Spleen (tissue), 11 donors: ENCODE measurements around the gene PTP4A1. TPM values are rescaled to one million over a fixed set of nuclear protein-coding genes. Genes with fewer than 3 reads are reported as not detected.

Experiments used
- DNase-seq: peaks from one replicate; pipeline ENCODE4 v3.0.0-alpha.2; 2020
- H3K27ac ChIP-seq, 8 donors: fragments of 200-600 bp; sonication (generic) in 7 of 8; 1 replicate in 4 of 8; 2 replicates in 4 of 8; pipeline versions ENCODE4 v1.5.0 to v1.8.0; 2016 to 2021; ENCODE audit warnings: inconsistent platforms in 4 of 8, mild to moderate bottlenecking in 4 of 8, moderate library complexity in 1 of 8
- H3K27me3 ChIP-seq, 7 donors: fragments of 200-600 bp; sonication (generic) in 6 of 7; replicated peaks in 1 of 7; 1 replicate in 4 of 7; 2 replicates in 3 of 7; pipeline versions ENCODE4 v1.5.0 to v1.8.0; 2016 to 2021; ENCODE audit warnings: inconsistent platforms in 3 of 7, mild to moderate bottlenecking in 1 of 7
- H3K36me3 ChIP-seq, 6 donors: fragments of 200-600 bp; sonication (generic) in 5 of 6; 1 replicate in 4 of 6; 2 replicates in 2 of 6; pipeline versions ENCODE4 v1.5.0 to v1.8.0; 2016 to 2021; ENCODE audit warnings: inconsistent platforms in 2 of 6
- H3K4me1 ChIP-seq, 6 donors: fragments of 200-600 bp; sonication (generic) in 5 of 6; 1 replicate in 3 of 6; 2 replicates in 3 of 6; pipeline versions ENCODE4 v1.5.0 to v1.8.0; 2016 to 2021; ENCODE audit warnings: inconsistent platforms in 3 of 6
- H3K4me3 ChIP-seq, 8 donors: fragments of 200-600 bp; sonication (generic) in 7 of 8; 1 replicate in 4 of 8; 2 replicates in 4 of 8; pipeline versions ENCODE4 v1.5.0 to v1.8.0; 2016 to 2021; ENCODE audit warnings: inconsistent platforms in 4 of 8, mild to moderate bottlenecking in 4 of 8, moderate library complexity in 2 of 8
- H3K9me3 ChIP-seq, 8 donors: fragments of 200-600 bp; sonication (generic) in 7 of 8; 1 replicate in 4 of 8; 2 replicates in 4 of 8; pipeline versions ENCODE4 v1.5.0 to v1.8.0; 2016 to 2021; ENCODE audit warnings: inconsistent platforms in 4 of 8
- CTCF ChIP-seq, 11 experiments: fragments of 200-600 bp in 7 of 11; fragments of 450-650 bp in 4 of 11; sonication (generic) in 4 of 11; IDR thresholded peaks in 8 of 11; conservative IDR thresholded peaks in 3 of 11; 1 replicate in 7 of 11; 2 replicates in 4 of 11; pipeline versions ENCODE4 v1.4.0 to v1.8.0; 2016 to 2021; ENCODE audit warnings: antibody characterized with exemption in 11 of 11, inconsistent platforms in 4 of 11, mild to moderate bottlenecking in 1 of 11
- POLR2A ChIP-seq, 3 donors: fragments of 450-650 bp; IDR thresholded peaks; one replicate each; pipeline ENCODE4 v1.5.1; 2017; ENCODE audit warnings: antibody characterized with exemption in 3 of 3, mild to moderate bottlenecking in 1 of 3
- POLR2AphosphoS5 ChIP-seq, 3 donors: sonication (generic); formaldehyde crosslinking; IDR thresholded peaks; one replicate each; pipeline ENCODE4 v1.5.1; 2017; ENCODE audit warnings: antibody characterized with exemption in 3 of 3
- WGBS, 5 donors: extraction: QIAGEN DNeasy Blood & Tissue Kit in 3 of 5; methylation state at CpG; one replicate each; pipeline versions ENCODE4 v1.1.5 to v1.1.7; 2013 to 2018; 5-methylcytosine and 5-hydroxymethylcytosine counted together
- intact Hi-C: fragments of 100-400 bp; cut with DNase I; formaldehyde crosslinking; loops from one replicate; pipeline ENCODE4 v1.15.0; 2023; ENCODE audit warnings: low total_unique reads
- polyA plus RNA-seq, 3 donors: library from polyadenylated mRNA; stranded (reverse); fragments of 200-250 nt; gene quantifications; one replicate each; pipeline ENCODE4 v1.2.1, GENCODE V29; 2013
- total RNA-seq, 7 donors: library from RNA; depleted of rRNA in 3 of 7; stranded (reverse); fragments of >200 nt in 3 of 7; fragmentation: NEBNext Ultra II Directional in 4 of 7; extraction: Animal tissue kit (Norgen Biotek cat#: 25700) in 4 of 7; gene quantifications; one replicate each; pipeline versions ENCODE4 v1.1.0 to v1.2.1, GENCODE V29; 2016 to 2021
- donor health status: healthy with polysubstance abuse.
- donor health status: DM: no; HTN: no; CAD: no; lungs with moderate emphysema.
- donor health status: DM: no; HTN: no; CAD: no.
- donor health status: Bipolar disorder and iron deficiency.
- donor health status: healthy.
- donor health status: DM: no; HTN: no; CAD: no.
- donor health status: DM: yes; HTN: yes; CAD: no.

PTP4A1 gene
- total and polyA plus RNA-seq, 10 donors: 6.8 to 46.1 (median 27.7) TPM

DNA sequence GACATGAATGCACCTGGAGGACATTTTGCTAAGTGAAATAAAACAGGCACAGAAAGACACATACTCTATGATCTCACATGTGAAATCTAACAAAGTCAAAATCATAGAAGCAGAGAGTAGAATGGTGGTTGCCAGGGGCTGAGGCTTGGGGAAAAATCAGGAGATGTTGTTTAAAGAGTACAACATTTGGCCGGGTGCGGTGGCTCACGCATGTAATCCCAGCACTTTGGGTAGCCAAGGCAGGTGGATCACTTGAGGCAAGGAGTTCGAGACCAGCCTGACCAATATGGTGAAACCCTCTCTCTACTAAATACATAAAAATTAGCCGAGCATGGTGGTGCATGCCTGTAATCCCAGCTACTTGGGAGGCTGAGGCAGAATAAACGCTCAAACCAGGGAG is 26.0 kb upstream of the PTP4A1 start:
- DNase-seq: no peak
- peaks cover 0 to 3% (median 0%) of the 10 kb centered on the region in 7 donors for H3K27me3 ChIP-seq
- H3K4me1 ChIP-seq: no peaks in the 10 kb centered on the region
- intact Hi-C loops: no loop called here
- no peak overlapping the region for H3K4me3 ChIP-seq
- no peaks in the 10 kb centered on the region for H3K9me3 ChIP-seq
- WGBS, 5 donors: 87 to 95% (median 95%) methylated on average over 6 of the region's 6 CpGs
- TF ChIP-seq CTCF (IDR thresholded peaks at IDR 0.05 in 8 of 11, conservative IDR thresholded peaks at IDR 0.05 in 3 of 11) (no peak), POLR2A (IDR thresholded peaks at IDR 0.05) (no peak), POLR2AphosphoS5 (IDR thresholded peaks at IDR 0.05) (no peak)
- H3K27ac ChIP-seq: no peak overlapping the region
- no peaks in the 10 kb centered on the region for H3K36me3 ChIP-seq

GRCh38 chr6:63546697-63547096 is 25.6 kb upstream of the PTP4A1 start:
- intact Hi-C loops: no loop called here

GRCh38 chr6:63549076-63549475 is 23.2 kb upstream of the PTP4A1 start:
- intact Hi-C loops: no loop called here
- TF ChIP-seq POLR2A (IDR thresholded peaks at IDR 0.05): no peak
- TF ChIP-seq CTCF (IDR thresholded peaks at IDR 0.05 in 8 of 11, conservative IDR thresholded peaks at IDR 0.05 in 3 of 11): no peak
- TF ChIP-seq POLR2AphosphoS5 (IDR thresholded peaks at IDR 0.05): no peak
- DNase-seq: no peak
- H3K9me3 ChIP-seq: no peaks in the 10 kb centered on the region
- WGBS, 5 donors: 80 to 89% (median 84%) methylated on average over 5 of the region's 5 CpGs
- no peak overlapping the region for H3K27ac ChIP-seq
- peaks cover 0 to 3% (median 0%) of the 10 kb centered on the region in 7 donors for H3K27me3 ChIP-seq
- no peaks in the 10 kb centered on the region for H3K4me1 ChIP-seq
- H3K36me3 ChIP-seq: no peaks in the 10 kb centered on the region
- no peak overlapping the region for H3K4me3 ChIP-seq

More at GRCh38 chr6:63546697-63547096, 25.6 kb upstream of the PTP4A1 start:
- DNase-seq: no peak
- Histone ChIP-seq H3K4me1 (no peaks in the 10 kb centered on the region), H3K27me3 (peaks cover 0 to 3% (median 0%) of the 10 kb centered on the region in 7 donors), H3K27ac (no peak overlapping the region), H3K9me3 (no peaks in the 10 kb centered on the region), H3K4me3 (no peak overlapping the region), H3K36me3 (no peaks in the 10 kb centered on the region)
- WGBS, 5 donors: 92 to 100% (median 97%) methylated on average over 1 of the region's 1 CpG
- TF ChIP-seq POLR2A (IDR thresholded peaks at IDR 0.05): no peak

- H3K27ac ChIP-seq: no peak overlapping the region
- H3K9me3 ChIP-seq: no peaks in the 10 kb centered on the region
- H3K36me3 ChIP-seq: no peaks in the 10 kb centered on the region
- no peak for DNase-seq
- intact Hi-C loops: no loop called here
- WGBS, 5 donors: 59 to 74% (median 66%) methylated on average over 3 of the region's 3 CpGs
- H3K4me3 ChIP-seq: no peak overlapping the region
- peaks cover 0 to 3% (median 0%) of the 10 kb centered on the region in 7 donors for H3K27me3 ChIP-seq
- no peaks in the 10 kb centered on the region for H3K4me1 ChIP-seq
- no peak for TF ChIP-seq CTCF (IDR thresholded peaks at IDR 0.05 in 8 of 11, conservative IDR thresholded peaks at IDR 0.05 in 3 of 11)
- TF ChIP-seq POLR2AphosphoS5 (IDR thresholded peaks at IDR 0.05): no peak
- TF ChIP-seq POLR2A (IDR thresholded peaks at IDR 0.05): no peak
Measured at GRCh38 chr6:63553208-63553607, 19.1 kb upstream of the PTP4A1 start.

DNA sequence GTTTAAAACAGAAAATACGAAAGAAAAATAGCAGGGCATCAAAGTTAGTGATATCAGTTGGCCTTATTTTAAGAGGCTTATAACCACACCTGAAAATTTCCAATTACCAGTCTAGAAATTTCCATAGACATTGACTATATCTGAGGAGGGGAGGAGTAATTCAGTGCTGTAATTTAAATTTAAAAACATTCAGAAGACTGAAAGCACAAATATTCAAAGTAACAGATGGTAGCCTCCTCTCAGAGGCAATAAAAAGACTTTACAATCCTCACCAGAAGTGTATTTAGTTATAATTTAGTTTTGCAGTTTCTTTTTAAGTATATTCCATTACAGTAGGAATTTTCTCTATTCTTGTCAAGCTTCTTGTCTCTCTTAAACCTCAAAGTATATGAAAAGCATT is 18.4 kb upstream of the PTP4A1 start:
- peaks cover 0 to 3% (median 0%) of the 10 kb centered on the region in 7 donors for H3K27me3 ChIP-seq
- no peak for DNase-seq
- H3K4me1 ChIP-seq: no peaks in the 10 kb centered on the region
- no peak overlapping the region for H3K27ac ChIP-seq
- no peak for TF ChIP-seq POLR2A (IDR thresholded peaks at IDR 0.05)
- TF ChIP-seq POLR2AphosphoS5 (IDR thresholded peaks at IDR 0.05): no peak
- no peak for TF ChIP-seq CTCF (IDR thresholded peaks at IDR 0.05 in 8 of 11, conservative IDR thresholded peaks at IDR 0.05 in 3 of 11)
- 82 to 94% (median 86%) methylated on average over 1 of the region's 1 CpG for WGBS, 5 donors
- H3K36me3 ChIP-seq: no peaks in the 10 kb centered on the region
- intact Hi-C loops: no loop called here
- H3K9me3 ChIP-seq: no peaks in the 10 kb centered on the region
- H3K4me3 ChIP-seq: no peak overlapping the region
